ENCODE measurements around the gene TXNIP. TPM values are rescaled to one million over a fixed set of nuclear protein-coding genes. Genes with fewer than 3 reads are reported as not detected.

The TXNIP gene
- total and polyA plus RNA-seq, 7 donors = 887 to 2,747 (median 1,577) TPM

GRCh38 chr1:145975216-145975615 is 21.2 kb downstream of the TXNIP start:
- WGBS, 3 donors = 38 to 51% (median 46%) methylated on average over 4 of the region's 4 CpGs
- TF ChIP-seq CTCF (IDR thresholded peaks at IDR 0.05) = no peak
- Histone ChIP-seq H3K9me3 (no peaks in the 10 kb centered on the region), H3K27me3 (ENCODE audit: insufficient read depth in 3 of 3, low read length in 2 of 3) (no peaks in the 10 kb centered on the region), H3K4me1 (peaks cover 27% of the 10 kb centered on the region), H3K4me3 (no peak overlapping the region), H3K27ac (peak overlapping the region; percentile 9), H3K36me3 (ENCODE audit: insufficient read depth in 1 of 2, low read depth in 1 of 2) (peaks cover 0 to 11% of the 10 kb centered on the region in 2 donors)
- DNase-seq = peak in 1 of 2 donors; percentile 20
- intact Hi-C loops (cut with DNase I) = loop anchor here in 1 of 2 donors (1.0 kb wide), 1 partner anchor 33 kb away; no protein-coding TSS in a partner anchor
- no peak for ATAC-seq

- no peak for TF ChIP-seq CTCF (IDR thresholded peaks at IDR 0.05)
- 78 to 87% (median 79%) methylated on average over 7 of the region's 7 CpGs for WGBS, 3 donors
- H3K27me3 ChIP-seq (ENCODE audit: insufficient read depth in 3 of 3, low read length in 2 of 3) = no peaks in the 10 kb centered on the region
- intact Hi-C loops (cut with DNase I) = loop anchor here in 1 of 2 donors (1.0 kb wide), 1 partner anchor 34 kb away; no protein-coding TSS in a partner anchor
- H3K36me3 ChIP-seq (ENCODE audit: insufficient read depth in 1 of 2, low read depth in 1 of 2) = peaks cover 0 to 11% of the 10 kb centered on the region in 2 donors
- H3K4me1 ChIP-seq = peaks cover 22% of the 10 kb centered on the region
- H3K27ac ChIP-seq = peak overlapping the region; percentile 9
- H3K4me3 ChIP-seq = no peak overlapping the region
- ATAC-seq (no peak), DNase-seq (peak in 1 of 2 donors; percentile 39)
- H3K9me3 ChIP-seq = no peaks in the 10 kb centered on the region
Measured at GRCh38 chr1:145974721-145975120, 21.7 kb downstream of the TXNIP start.

DNA sequence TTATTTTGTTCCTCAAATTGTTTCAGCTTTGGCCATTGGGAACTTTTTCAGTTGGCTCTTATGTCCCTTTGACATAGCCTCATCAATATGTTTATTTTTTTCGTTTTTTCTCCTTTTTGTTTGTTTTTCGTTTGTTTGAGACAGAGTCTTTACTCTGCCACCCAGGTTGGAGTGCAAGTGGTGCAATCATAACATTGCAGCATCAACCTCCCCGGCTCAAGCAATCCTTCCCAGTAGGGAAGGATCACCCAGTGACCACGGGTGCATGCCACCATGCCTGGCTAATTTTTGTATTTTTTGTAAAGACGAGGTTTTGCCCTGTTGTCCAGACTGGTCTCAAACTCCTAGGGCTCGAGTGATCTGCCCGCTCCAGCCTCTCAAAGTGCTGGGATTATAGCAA is 23.8 kb downstream of the TXNIP start:
- H3K4me1 ChIP-seq = peaks cover 4% of the 10 kb centered on the region
- no peak overlapping the region for H3K27ac ChIP-seq
- H3K9me3 ChIP-seq = peaks cover under 1% of the 10 kb centered on the region
- intact Hi-C loops (cut with DNase I) = no loop called here
- H3K36me3 ChIP-seq (ENCODE audit: insufficient read depth in 1 of 2, low read depth in 1 of 2) = peaks cover 0 to 18% of the 10 kb centered on the region in 2 donors
- no peak for TF ChIP-seq CTCF (IDR thresholded peaks at IDR 0.05)
- 81 to 84% (median 84%) methylated on average over 7 of the region's 7 CpGs for WGBS, 3 donors
- no peak for ATAC-seq
- no peaks in the 10 kb centered on the region for H3K27me3 ChIP-seq (ENCODE audit: insufficient read depth in 3 of 3, low read length in 2 of 3)
- H3K4me3 ChIP-seq = no peak overlapping the region
- peak in 1 of 2 donors; percentile 11 for DNase-seq

DNA sequence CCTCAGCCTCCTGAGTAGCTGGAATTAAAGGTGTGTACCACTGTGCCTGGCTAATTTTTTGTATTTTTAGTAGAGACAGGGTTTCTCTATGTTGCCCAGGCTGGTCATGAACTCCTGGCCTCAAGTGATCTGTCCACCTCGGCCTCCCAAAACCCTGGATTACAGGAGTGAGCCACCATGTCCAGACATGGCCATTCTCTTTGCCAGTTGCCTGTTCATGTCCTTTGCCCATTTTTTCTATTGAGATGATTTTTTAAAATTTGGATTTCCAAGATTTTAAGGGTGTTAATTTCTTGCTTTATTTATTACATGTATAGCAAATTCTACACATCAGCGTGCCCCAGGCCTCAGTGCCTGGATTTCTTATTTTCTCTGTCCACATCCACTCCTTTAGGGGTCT is 29.1 kb downstream of the TXNIP start:
- Histone ChIP-seq H3K4me3 (no peak overlapping the region), H3K27ac (no peak overlapping the region), H3K27me3 (ENCODE audit: insufficient read depth in 3 of 3, low read length in 2 of 3) (no peaks in the 10 kb centered on the region), H3K4me1 (peaks cover 23% of the 10 kb centered on the region), H3K36me3 (ENCODE audit: insufficient read depth in 1 of 2, low read depth in 1 of 2) (peaks cover 0 to 6% of the 10 kb centered on the region in 2 donors), H3K9me3 (peaks cover 6% of the 10 kb centered on the region)
- no peak for TF ChIP-seq CTCF (IDR thresholded peaks at IDR 0.05)
- DNase-seq (no peak), ATAC-seq (no peak)
- intact Hi-C loops (cut with DNase I) = loop anchor here in 1 of 2 donors (5.0 kb wide), 1 partner anchor 80 kb away; the partner anchor contains the start of gene ANKRD35
- 91 to 95% (median 93%) methylated on average over 2 of the region's 2 CpGs for WGBS, 3 donors

Data from psoas muscle (tissue), 8 donors.